GM18517 (cell line): Measurements from ENCODE around the gene ATXN10.
"Not testable (repeated sequence)": the region's sequence is repeated elsewhere in the genome, so short reads cannot be mapped to it uniquely, and the experiment has no call there.

ENCODE experiments used
- ATAC-seq: cut with Tn5 transposase; IDR thresholded peaks from one replicate; pipeline ENCODE4 v1.9.1; 2021; ENCODE audit warnings: mild to moderate bottlenecking, moderate library complexity; ENCODE audit not compliant: unreplicated experiment

ATXN10 gene

DNA sequence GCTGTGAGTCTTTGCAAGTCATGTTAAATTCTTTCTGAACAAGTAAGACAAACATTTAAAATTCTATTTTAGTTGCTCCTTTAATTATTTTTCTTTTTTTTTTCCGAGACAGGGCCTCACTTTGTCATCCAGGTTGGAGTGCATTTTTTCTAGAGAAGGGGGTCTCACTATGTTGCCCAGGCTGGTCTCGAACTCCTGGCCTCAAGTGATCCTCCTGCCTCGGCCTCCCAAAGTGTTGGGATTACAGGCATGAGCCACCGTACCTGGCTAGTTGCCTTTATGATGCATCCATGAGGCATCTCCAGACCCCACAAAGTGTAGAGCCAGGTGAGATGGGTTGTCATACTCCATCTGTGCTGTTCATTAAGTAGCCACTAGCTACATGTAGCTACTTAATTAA, 4.4 kb downstream of the ATXN10 start:
- ATAC-seq: no peak

- no peak for ATAC-seq
Measured at GRCh38 chr22:45677063-45677462, 5.4 kb downstream of the ATXN10 start.

- no peak for ATAC-seq
Measured at GRCh38 chr22:45678961-45679912, 7.6 kb downstream of the ATXN10 start.

- no peak for ATAC-seq
Measured at GRCh38 chr22:45680932-45681700, 9.5 kb downstream of the ATXN10 start.

DNA sequence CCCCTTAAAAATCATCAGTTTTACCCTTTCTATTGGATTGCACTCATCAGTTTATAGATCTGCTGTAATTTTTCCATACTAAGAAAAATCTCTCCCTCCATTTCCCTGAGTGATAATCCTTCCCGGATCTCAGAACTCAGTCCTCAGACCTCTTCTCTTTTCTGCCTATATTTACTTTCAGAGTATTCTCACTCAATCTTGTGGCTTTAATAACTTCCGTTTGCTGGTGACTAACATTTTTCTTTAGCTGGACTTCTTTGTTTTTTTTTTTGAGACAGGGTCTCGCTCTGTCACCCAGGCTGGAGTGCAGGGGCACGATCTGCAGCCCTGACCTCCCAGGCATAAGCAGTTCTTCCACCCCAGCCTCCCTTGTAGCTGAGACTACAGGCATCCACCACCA, 10.4 kb downstream of the ATXN10 start:
- no peak for ATAC-seq

GRCh38 chr22:45682773-45683172, 11.1 kb downstream of the ATXN10 start:
- not testable (repeated sequence) for ATAC-seq

- ATAC-seq: no peak
Measured at GRCh38 chr22:45683248-45683647, 11.6 kb downstream of the ATXN10 start.

DNA sequence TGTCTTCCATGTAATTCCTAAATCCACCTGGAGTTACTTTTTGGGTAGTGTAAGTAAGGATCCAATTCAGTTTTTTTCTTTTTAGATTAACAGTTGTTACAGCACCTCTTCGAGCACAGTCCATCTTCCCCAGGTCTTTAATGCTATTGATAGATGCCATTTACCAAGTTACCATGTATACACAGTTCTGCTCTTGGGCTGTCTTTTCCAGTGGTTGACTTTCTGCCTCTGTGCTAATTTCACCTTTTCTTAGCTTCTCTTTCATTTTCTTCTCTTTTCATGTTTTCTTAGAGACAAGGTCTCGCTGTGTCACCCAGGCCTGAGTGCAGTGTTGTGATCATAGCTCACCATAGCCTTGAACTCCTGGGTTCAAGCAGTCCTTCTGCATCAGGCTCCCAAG, 12.0 kb downstream of the ATXN10 start:
- no peak for ATAC-seq

- no peak for ATAC-seq
Measured at GRCh38 chr22:45684169-45684568, 12.5 kb downstream of the ATXN10 start.

- ATAC-seq: no peak
Measured at GRCh38 chr22:45684752-45685574, 13.3 kb downstream of the ATXN10 start.

GRCh38 chr22:45686004-45686403, 14.4 kb downstream of the ATXN10 start:
- ATAC-seq: no peak

DNA sequence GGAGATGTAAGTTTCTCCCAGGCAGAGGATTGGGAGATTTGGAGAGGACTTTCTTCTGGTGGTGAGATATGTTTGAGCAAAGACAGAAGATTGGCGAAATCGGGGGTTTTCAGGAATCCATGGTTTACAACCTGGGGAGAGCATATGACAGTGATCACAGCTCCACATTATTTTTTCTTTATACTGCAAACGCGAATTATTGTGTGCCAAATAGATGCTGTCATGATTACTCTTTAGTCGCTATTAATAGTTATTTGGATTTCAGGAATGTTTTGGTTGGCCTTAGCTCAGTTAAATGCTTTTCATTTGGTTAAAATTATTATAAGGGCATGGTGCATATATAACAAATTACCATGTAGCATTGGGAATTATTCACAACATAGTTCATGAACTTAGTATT, 15.2 kb downstream of the ATXN10 start:
- ATAC-seq: no peak

- no peak for ATAC-seq
Measured at GRCh38 chr22:45688600-45689080, 17.0 kb downstream of the ATXN10 start.

GRCh38 chr22:45689211-45689610, 17.6 kb downstream of the ATXN10 start:
- no peak for ATAC-seq

- ATAC-seq: no peak
Measured at GRCh38 chr22:45690008-45690407, 18.4 kb downstream of the ATXN10 start.

DNA sequence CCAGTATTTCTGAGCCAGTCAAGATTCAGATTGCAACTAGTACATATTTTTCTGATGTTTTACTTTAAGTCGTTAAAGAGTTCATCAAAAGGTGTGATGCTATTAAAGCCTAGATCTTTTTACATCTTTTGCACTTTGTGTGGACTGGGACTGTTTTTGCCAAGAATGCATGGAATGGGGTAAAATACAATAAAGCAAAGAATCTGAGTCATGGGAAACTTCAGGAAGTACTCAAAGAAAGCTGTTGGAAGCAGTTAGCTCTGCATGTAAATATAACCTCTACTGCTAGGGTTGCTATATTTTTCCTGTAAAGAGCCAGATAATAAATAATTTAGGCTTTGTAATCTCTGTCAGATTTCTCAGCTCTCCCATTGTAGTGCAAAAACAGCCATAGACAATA, 20.9 kb downstream of the ATXN10 start:
- no peak for ATAC-seq

DNA sequence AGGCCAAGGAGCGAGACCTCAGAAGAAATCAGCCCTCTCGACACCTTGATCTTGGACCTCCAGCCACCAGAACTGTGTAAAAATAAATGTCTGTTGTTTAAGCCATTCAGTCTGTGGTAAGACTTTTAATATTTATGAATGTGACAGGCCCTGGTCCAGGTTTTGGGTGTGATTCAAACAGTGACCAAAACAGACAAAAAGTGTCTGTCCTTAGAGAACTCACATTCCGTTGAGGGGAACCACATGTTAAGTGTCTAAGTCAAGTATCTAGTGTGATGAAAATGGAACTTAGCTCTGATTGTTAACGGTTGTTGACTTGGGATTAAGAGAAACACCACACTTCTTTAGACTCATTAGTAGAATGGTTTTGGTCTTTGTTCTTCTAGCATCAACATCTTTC, 22.2 kb downstream of the ATXN10 start:
- ATAC-seq: no peak

GRCh38 chr22:45696227-45696626, 24.6 kb downstream of the ATXN10 start:
- no peak for ATAC-seq

- no peak for ATAC-seq
Measured at GRCh38 chr22:45698094-45698493, 26.5 kb downstream of the ATXN10 start.

- no peak for ATAC-seq
Measured at GRCh38 chr22:45702981-45703380, 31.3 kb downstream of the ATXN10 start.

DNA sequence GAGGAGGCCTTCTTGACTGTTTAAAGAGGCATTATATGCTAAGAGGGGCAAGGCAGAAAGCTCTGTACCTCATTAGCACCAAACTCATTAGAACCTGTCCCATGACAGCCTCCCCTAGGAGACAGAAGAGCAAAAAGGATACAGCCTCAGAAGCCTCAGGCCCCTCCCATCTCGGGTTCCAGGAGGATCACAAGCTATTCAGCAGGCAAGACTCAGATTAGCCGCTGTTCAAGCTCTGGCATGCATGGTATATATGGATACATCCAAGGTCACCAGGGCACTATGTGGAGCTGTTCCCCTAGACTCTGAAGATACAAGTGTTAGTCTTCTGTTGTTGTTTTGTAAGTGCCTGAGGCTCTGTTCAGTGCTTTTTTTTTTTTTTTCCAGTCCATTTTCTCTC, 32.1 kb downstream of the ATXN10 start:
- ATAC-seq: no peak
